Sigmoid colon (tissue), 7 donors: Measurements from ENCODE around the gene HLA-B. TPM values are rescaled to one million over a fixed set of nuclear protein-coding genes. Genes with fewer than 3 reads are reported as not detected.
A peak's percentile ranks its signal among the peaks of the same experiment; 100 is the strongest.

Source experiments
- DNase-seq: peaks from one replicate; pipeline ENCODE4 v3.0.0-alpha.2; 2019
- H3K27ac ChIP-seq, 4 donors: fragments of 200-600 bp; sonication (generic); one replicate each; pipeline ENCODE4 v1.5.1; 2016 to 2019; ENCODE audit warnings: mild to moderate bottlenecking in 1 of 4
- H3K27me3 ChIP-seq, 3 donors: fragments of 200-600 bp; sonication (generic); one replicate each; pipeline ENCODE4 v1.5.1; 2019; ENCODE audit warnings: mild to moderate bottlenecking in 1 of 3
- H3K36me3 ChIP-seq, 4 donors: fragments of 200-600 bp; sonication (generic); one replicate each; pipeline ENCODE4 v1.5.1; 2016 to 2019
- H3K4me1 ChIP-seq, 4 donors: fragments of 200-600 bp; sonication (generic); one replicate each; pipeline ENCODE4 v1.5.1; 2017 to 2019
- H3K4me3 ChIP-seq, 4 donors: fragments of 200-600 bp; sonication (generic); one replicate each; pipeline ENCODE4 v1.5.1; 2017 to 2019; ENCODE audit warnings: mild to moderate bottlenecking in 2 of 4, moderate library complexity in 1 of 4
- H3K9me3 ChIP-seq, 4 donors: fragments of 200-600 bp in 3 of 4; sonication (generic) in 3 of 4; one replicate each; pipeline versions ENCODE4 v1.5.1 to v1.6.1; 2013 to 2019
- CTCF ChIP-seq, 4 experiments: fragments of 450-650 bp in 3 of 4; fragments of 200-600 bp in 1 of 4; IDR thresholded peaks; one replicate each; pipeline ENCODE4 v1.5.1; 2016 to 2019; ENCODE audit warnings: antibody characterized with exemption in 4 of 4, mild to moderate bottlenecking in 3 of 4, moderate library complexity in 2 of 4
- EP300 ChIP-seq, 4 donors: sonication (generic); formaldehyde crosslinking; IDR thresholded peaks; one replicate each; pipeline ENCODE4 v1.6.1; 2017; ENCODE audit warnings: antibody characterized with exemption in 4 of 4
- POLR2A ChIP-seq, 2 donors: fragments of 450-650 bp; IDR thresholded peaks; one replicate each; pipeline ENCODE4 v1.6.1; 2016; ENCODE audit warnings: antibody characterized with exemption in 2 of 2, mild to moderate bottlenecking in 2 of 2, moderate library complexity in 2 of 2
- POLR2AphosphoS5 ChIP-seq, 4 donors: sonication (generic); formaldehyde crosslinking; IDR thresholded peaks; one replicate each; pipeline ENCODE4 v1.6.1; 2017; ENCODE audit warnings: antibody characterized with exemption in 4 of 4
- whole genome bisulfite sequencing, 2 donors: extraction: QIAGEN DNeasy Blood & Tissue Kit; methylation state at CpG; one replicate each; pipeline ENCODE4 v1.1.7; 2013; 5-methylcytosine and 5-hydroxymethylcytosine counted together
- intact Hi-C: fragments of 100-400 bp; cut with DNase I; formaldehyde crosslinking; loops from one replicate; pipeline ENCODE4 v1.15.1; 2023
- polyA plus RNA-seq, 3 donors: library from polyadenylated mRNA; stranded (reverse); fragments of 200-250 nt; gene quantifications; one replicate each; pipeline ENCODE4 v1.2.3, GENCODE V29; 2013
- small RNA-seq, 3 donors: library from RNA; depleted of rRNA; stranded (forward); fragments of <200 nt; gene quantifications; one replicate each; pipeline ENCODE3, GENCODE V24; 2016
- total RNA-seq, 4 donors: library from RNA; depleted of rRNA; stranded (reverse); fragments of >200 nt; gene quantifications; one replicate each; pipeline ENCODE4 v1.1.0, GENCODE V29; 2016
- donor health status: healthy with polysubstance abuse.
- donor health status: Bipolar disorder and iron deficiency.
- donor health status: healthy.

HLA-B gene
- total and polyA plus RNA-seq, 7 donors, result 279 to 3,047 (median 377) TPM

DNA sequence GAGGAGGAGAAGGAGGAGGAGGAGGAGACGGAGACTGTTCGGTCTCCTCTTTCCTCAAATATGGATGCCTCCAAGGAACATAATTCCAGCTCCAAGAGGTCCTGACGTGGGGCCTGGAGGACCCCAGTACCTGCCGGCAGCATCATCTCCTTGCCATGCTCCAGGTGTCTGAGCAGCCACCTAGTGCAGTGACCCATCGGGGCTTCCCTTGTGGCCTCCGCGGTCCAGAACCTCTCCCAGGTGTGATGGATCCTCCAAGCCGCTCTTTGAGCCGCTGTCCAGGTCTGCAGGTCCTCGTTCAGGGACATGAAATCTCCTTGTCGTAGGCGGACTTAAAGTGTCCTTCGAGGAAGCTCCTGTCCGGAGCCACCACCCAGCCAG is 49.3 kb downstream of the HLA-B start:
- intact Hi-C loops, result no loop called here
- Histone ChIP-seq H3K27me3 (peaks cover 5 to 43% (median 22%) of the 10 kb centered on the region in 3 donors), H3K27ac (no peak overlapping the region), H3K4me3 (peak overlapping the region in 1 of 4 donors; percentile 42), H3K36me3 (no peaks in the 10 kb centered on the region), H3K9me3 (no peaks in the 10 kb centered on the region), H3K4me1 (peaks cover 0 to 11% (median 10%) of the 10 kb centered on the region in 4 donors)
- WGBS, 2 donors, result 50 to 66% methylated on average over 14 of the region's 14 CpGs
- DNase-seq, result no peak
- TF ChIP-seq EP300 (IDR thresholded peaks at IDR 0.05), result no peak
- no peak for TF ChIP-seq POLR2AphosphoS5 (IDR thresholded peaks at IDR 0.05)
- TF ChIP-seq POLR2A (IDR thresholded peaks at IDR 0.05), result no peak
- no peak for TF ChIP-seq CTCF (IDR thresholded peaks at IDR 0.05)

DNA sequence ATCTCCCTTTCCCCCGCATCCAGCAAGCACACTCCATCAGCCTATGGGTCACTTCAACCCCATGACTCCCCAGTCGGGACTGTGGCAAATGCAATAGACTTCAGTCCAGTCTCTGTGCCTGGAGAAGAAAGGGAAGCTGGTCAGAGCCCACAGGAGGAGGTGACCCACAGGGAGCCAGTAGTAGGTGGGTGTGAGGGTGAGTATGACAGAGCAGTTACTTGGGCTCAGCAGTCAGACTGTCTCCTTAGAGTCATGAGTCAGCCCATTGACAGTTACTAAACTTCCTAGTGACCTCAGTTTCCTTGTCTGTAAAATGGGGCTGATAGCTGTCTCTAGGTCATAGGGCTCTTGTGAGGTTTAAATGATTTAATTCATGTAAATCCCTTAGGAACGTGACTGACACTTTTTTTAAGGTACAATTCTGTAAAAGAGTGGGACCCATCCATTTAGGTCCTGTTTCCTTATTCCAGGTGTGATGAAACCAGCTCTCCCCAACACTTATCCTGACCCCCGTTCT is 51.2 kb downstream of the HLA-B start:
- H3K9me3 ChIP-seq, result no peaks in the 10 kb centered on the region
- TF ChIP-seq EP300 (IDR thresholded peaks at IDR 0.05), result no peak
- no peak for TF ChIP-seq POLR2A (IDR thresholded peaks at IDR 0.05)
- no peak for TF ChIP-seq POLR2AphosphoS5 (IDR thresholded peaks at IDR 0.05)
- TF ChIP-seq CTCF (IDR thresholded peaks at IDR 0.05), result no peak
- DNase-seq, result no peak
- no peak overlapping the region for H3K27ac ChIP-seq
- H3K4me3 ChIP-seq, result no peak overlapping the region
- WGBS, 2 donors, result 60 to 90% methylated on average over 4 of the region's 4 CpGs
- H3K36me3 ChIP-seq, result no peaks in the 10 kb centered on the region
- H3K4me1 ChIP-seq, result peaks cover 0 to 11% (median 10%) of the 10 kb centered on the region in 4 donors
- H3K27me3 ChIP-seq, result peaks cover 5 to 43% (median 22%) of the 10 kb centered on the region in 3 donors
- intact Hi-C loops, result no loop called here

DNA sequence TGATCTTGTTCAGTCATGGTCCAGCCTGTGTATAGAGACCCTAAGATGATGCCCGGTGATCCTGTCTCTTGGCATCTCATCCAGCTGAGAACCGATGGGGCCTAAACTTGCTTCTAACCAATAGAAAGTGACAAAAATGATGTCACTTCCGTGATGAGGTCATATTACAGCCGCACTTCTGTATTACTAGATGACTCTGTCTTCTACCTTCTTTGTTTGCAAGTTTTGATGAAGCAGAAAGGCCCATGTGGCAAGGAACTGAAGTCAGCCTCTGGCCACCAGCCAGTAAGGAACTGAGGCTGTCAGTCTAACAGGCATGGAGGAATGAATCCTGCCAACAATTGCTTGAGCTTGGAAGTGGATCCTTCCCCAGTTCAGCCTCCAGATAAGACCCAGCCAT is 52.3 kb downstream of the HLA-B start:
- DNase-seq, result no peak
- Histone ChIP-seq H3K4me1 (peaks cover 0 to 11% (median 10%) of the 10 kb centered on the region in 4 donors), H3K9me3 (no peaks in the 10 kb centered on the region), H3K27me3 (peaks cover 5 to 37% (median 22%) of the 10 kb centered on the region in 3 donors), H3K27ac (no peak overlapping the region), H3K4me3 (no peak overlapping the region), H3K36me3 (no peaks in the 10 kb centered on the region)
- intact Hi-C loops, result no loop called here
- 61 to 77% methylated on average over 4 of the region's 4 CpGs for WGBS, 2 donors
- TF ChIP-seq EP300 (IDR thresholded peaks at IDR 0.05) (no peak), POLR2A (IDR thresholded peaks at IDR 0.05) (no peak), POLR2AphosphoS5 (IDR thresholded peaks at IDR 0.05) (no peak), CTCF (IDR thresholded peaks at IDR 0.05) (no peak)

Small RNA genes within 50 kb of the gene (small RNA-seq; reads per million reads assigned to genes)
- gene HLA-S (0 reads per million in 3 donors), gene MIR6891 (0 reads per million in 3 donors), gene RF00019 (0 reads per million in 3 donors), gene RNU6-283P (0 reads per million in 3 donors)

Other genes with a start within 250 kb of the HLA-B start
- not detected for gene C6orf15, start 244.6 kb downstream of the HLA-B start, total RNA-seq
- gene C6orf15, start 244.6 kb downstream of the HLA-B start, polyA plus RNA-seq, result not detected
- gene PSORS1C1, start 242.4 kb downstream of the HLA-B start, total RNA-seq, result 1 to 10 TPM in 1 of 4 donors, under 1 TPM in 3; 0.49 to 2.7 (median 0.63) TPM
- 10 to 100 TPM in 1 of 3 donors, 1 to 10 TPM in 2; 4.2 to 33.3 (median 5.4) TPM for gene PSORS1C1, start 242.4 kb downstream of the HLA-B start, polyA plus RNA-seq
- gene CDSN, start 236.7 kb downstream of the HLA-B start, total RNA-seq, result not detected
- not detected for gene CDSN, start 236.7 kb downstream of the HLA-B start, polyA plus RNA-seq
- gene PSORS1C2, start 218.1 kb downstream of the HLA-B start, total RNA-seq, result not detected
- gene PSORS1C2, start 218.1 kb downstream of the HLA-B start, polyA plus RNA-seq, result not detected
- 10 to 100 TPM in 3 of 4 donors, 1 to 10 TPM in 1; 8.7 to 20.2 (median 12.7) TPM for gene CCHCR1, start 199.4 kb downstream of the HLA-B start, total RNA-seq
- 10 to 100 TPM; 11.4 to 39.3 (median 14.8) TPM for gene CCHCR1, start 199.4 kb downstream of the HLA-B start, polyA plus RNA-seq
- gene TCF19, start 198.6 kb downstream of the HLA-B start, total RNA-seq, result 1 to 10 TPM; 2.6 to 4.6 (median 3.0) TPM
- gene TCF19, start 198.6 kb downstream of the HLA-B start, polyA plus RNA-seq, result 10 to 100 TPM in 1 of 3 donors, 1 to 10 TPM in 2; 3.6 to 11.7 (median 6.2) TPM
- gene POU5F1, start 186.5 kb downstream of the HLA-B start, total RNA-seq, result under 1 TPM in 2 of 4 donors, not detected in 2; 0.16 to 0.27 TPM
- gene POU5F1, start 186.5 kb downstream of the HLA-B start, polyA plus RNA-seq, result 1 to 10 TPM in 2 of 3 donors, not detected in 1; 1.6 to 9.8 TPM
- 100 to 1,000 TPM; 129 to 351 (median 273) TPM for gene HLA-C, start 85.1 kb downstream of the HLA-B start, total RNA-seq
- 100 to 1,000 TPM; 166 to 907 (median 437) TPM for gene HLA-C, start 85.1 kb downstream of the HLA-B start, polyA plus RNA-seq
- 10 to 100 TPM; 18.6 to 46.5 (median 27.2) TPM for gene MICA, start 46.4 kb upstream of the HLA-B start, total RNA-seq
- gene MICA, start 46.4 kb upstream of the HLA-B start, polyA plus RNA-seq, result 10 to 100 TPM; 13.2 to 24.0 (median 20.3) TPM
- 1 to 10 TPM in 3 of 4 donors, under 1 TPM in 1; 0.71 to 3.3 (median 1.5) TPM for gene MICB, start 141.0 kb upstream of the HLA-B start, total RNA-seq
- 1 to 10 TPM in 2 of 3 donors, under 1 TPM in 1; 0.92 to 7.7 (median 1.2) TPM for gene MICB, start 141.0 kb upstream of the HLA-B start, polyA plus RNA-seq
- not detected for gene MCCD1, start 171.8 kb upstream of the HLA-B start, total RNA-seq
- gene MCCD1, start 171.8 kb upstream of the HLA-B start, polyA plus RNA-seq, result not detected
- gene DDX39B, start 184.8 kb upstream of the HLA-B start, total RNA-seq, result 100 to 1,000 TPM; 211 to 301 (median 239) TPM
- gene DDX39B, start 184.8 kb upstream of the HLA-B start, polyA plus RNA-seq, result 100 to 1,000 TPM; 130 to 293 (median 153) TPM
- gene ATP6V1G2, start 189.4 kb upstream of the HLA-B start, total RNA-seq, result 1 to 10 TPM; 2.8 to 9.1 (median 5.0) TPM
- 1 to 10 TPM in 1 of 3 donors, not detected in 2; 3.0 TPM for gene ATP6V1G2, start 189.4 kb upstream of the HLA-B start, polyA plus RNA-seq
- gene NFKBIL1, start 190.4 kb upstream of the HLA-B start, total RNA-seq, result 10 to 100 TPM; 32.5 to 55.1 (median 36.3) TPM
- 10 to 100 TPM; 18.0 to 31.3 (median 25.2) TPM for gene NFKBIL1, start 190.4 kb upstream of the HLA-B start, polyA plus RNA-seq
- gene LTA, start 215.1 kb upstream of the HLA-B start, total RNA-seq, result not detected
- 1 to 10 TPM in 1 of 3 donors, not detected in 2; 3.6 TPM for gene LTA, start 215.1 kb upstream of the HLA-B start, polyA plus RNA-seq
- gene TNF, start 218.4 kb upstream of the HLA-B start, total RNA-seq, result under 1 TPM in 1 of 4 donors, not detected in 3; 0.33 TPM
- gene TNF, start 218.4 kb upstream of the HLA-B start, polyA plus RNA-seq, result 1 to 10 TPM in 1 of 3 donors, under 1 TPM in 2; 0.60 to 2.6 (median 0.92) TPM
- 1 to 10 TPM in 1 of 4 donors, under 1 TPM in 2, not detected in 1; 0.66 to 1.9 (median 0.68) TPM for gene LTB, start 225.2 kb upstream of the HLA-B start, total RNA-seq
- gene LTB, start 225.2 kb upstream of the HLA-B start, polyA plus RNA-seq, result 10 to 100 TPM in 1 of 3 donors, 1 to 10 TPM in 1, not detected in 1; 2.5 to 90.8 TPM
- gene LST1, start 229.1 kb upstream of the HLA-B start, total RNA-seq, result 10 to 100 TPM in 2 of 4 donors, 1 to 10 TPM in 2; 1.7 to 19.8 (median 10.2) TPM
- gene LST1, start 229.1 kb upstream of the HLA-B start, polyA plus RNA-seq, result 10 to 100 TPM; 17.0 to 34.2 (median 24.7) TPM
- gene NCR3, start 235.8 kb upstream of the HLA-B start, total RNA-seq, result not detected
- gene NCR3, start 235.8 kb upstream of the HLA-B start, polyA plus RNA-seq, result 1 to 10 TPM in 1 of 3 donors, under 1 TPM in 1, not detected in 1; 0.92 to 3.4 TPM